ENCODE measurements around the gene UBE2E2.

Gene UBE2E2

DNA sequence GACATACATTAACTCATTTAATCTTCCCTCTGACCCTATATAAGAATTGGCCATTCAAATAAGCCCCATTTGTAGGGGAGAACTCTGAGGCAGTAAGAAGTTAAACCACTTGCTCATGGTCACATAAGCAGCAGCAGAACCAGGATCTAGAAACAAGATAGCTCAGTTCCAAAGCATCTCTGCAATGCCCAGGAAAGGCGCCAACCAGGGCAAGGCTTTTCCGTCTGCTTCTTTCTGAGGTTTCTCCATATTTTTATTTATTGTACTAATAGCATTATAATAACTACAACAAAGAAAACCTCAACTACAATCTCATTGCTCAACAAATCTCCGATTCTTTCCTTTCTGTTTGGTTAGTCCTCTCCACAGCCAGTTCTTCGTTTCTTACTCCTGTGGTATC, 4.3 kb upstream of the UBE2E2 start:
- DNase-seq, result no peak

DNA sequence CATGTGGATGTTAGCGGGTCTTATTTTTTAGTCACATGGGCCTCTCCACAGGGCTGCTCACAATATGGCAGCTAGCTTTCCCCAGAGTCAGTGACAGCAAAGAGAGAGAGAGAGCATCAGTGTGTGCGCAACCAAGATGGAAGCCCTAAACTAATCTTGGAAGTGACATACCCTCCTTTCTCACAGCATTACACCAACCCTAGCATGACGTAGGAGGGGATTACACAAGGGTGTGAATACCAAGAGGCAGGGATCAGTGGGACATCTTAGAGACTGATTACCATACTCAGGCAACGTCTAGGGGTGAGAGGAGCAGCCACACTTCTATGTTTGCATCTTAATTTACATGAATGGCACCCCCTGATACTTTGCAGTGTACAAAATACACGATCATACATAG, 3.5 kb upstream of the UBE2E2 start:
- no peak for DNase-seq

DNA sequence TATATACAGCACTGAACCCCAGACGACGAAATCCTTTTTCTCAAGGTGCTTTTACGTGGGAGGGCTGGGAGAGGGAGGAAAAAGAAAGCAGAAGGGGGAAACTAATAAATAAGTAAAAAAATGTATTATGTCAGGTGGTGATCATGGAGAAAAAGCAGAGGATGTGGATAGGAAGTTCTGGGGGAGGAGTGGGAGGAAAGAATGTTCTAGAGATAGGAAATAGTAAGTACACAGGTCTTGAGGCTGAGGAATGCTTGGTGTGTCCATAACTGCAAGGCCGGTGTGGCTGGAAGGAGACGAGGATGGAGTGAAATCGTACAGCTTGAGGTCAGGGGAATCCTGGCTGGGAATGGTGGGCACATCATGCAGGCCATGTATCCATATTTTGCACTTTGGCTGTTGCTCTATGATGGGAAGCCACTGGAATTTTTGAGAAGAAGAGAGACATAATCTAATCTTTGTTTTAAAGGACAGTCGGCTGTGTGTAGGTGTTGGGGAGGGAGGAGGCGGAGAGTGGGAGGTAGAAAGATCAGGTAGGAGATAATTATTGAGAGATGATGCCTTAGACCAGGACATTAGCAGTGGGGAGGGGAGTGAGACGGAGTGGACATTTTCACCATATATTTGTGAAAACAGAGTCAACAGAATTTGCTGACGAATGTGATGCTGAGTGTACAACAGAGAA, 1.8 kb upstream of the UBE2E2 start:
- DNase-seq, result no peak

DNA sequence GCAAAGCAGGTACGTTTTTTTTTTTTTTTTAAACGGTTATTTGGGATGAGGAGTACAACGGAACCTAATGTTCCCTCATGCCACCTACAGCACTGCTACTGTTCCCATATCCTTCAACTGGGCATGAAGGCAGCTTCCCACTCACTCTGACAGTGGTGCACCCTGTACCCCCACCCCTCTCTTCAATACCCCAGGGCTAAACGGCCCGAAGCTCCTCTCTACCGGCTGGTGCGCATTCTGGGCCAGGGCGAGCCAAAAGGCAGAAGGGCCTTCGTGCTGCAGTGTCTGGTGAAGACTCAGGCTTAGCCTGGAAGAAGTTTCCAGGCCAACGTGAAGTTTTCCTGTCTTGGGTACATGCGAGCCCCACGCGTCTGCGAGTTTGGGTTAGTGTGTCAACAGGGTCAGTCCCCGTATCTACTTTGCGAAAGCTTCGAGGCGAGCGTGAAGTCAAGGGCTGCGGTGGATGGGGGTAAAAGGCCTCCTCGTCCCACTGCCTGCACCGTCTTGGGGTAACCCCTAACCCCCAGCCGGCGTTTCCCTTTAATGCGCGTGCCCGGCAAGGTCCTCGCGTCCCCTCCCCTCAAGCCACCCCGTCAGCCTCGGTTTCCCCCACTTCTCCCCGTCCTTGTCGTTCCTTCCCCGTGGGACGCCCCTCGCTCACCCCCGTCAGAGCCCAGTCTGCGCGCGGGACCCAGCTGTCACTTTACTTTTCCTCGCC, 765 bp upstream of the UBE2E2 start:
- DNase-seq, result no peak

DNA sequence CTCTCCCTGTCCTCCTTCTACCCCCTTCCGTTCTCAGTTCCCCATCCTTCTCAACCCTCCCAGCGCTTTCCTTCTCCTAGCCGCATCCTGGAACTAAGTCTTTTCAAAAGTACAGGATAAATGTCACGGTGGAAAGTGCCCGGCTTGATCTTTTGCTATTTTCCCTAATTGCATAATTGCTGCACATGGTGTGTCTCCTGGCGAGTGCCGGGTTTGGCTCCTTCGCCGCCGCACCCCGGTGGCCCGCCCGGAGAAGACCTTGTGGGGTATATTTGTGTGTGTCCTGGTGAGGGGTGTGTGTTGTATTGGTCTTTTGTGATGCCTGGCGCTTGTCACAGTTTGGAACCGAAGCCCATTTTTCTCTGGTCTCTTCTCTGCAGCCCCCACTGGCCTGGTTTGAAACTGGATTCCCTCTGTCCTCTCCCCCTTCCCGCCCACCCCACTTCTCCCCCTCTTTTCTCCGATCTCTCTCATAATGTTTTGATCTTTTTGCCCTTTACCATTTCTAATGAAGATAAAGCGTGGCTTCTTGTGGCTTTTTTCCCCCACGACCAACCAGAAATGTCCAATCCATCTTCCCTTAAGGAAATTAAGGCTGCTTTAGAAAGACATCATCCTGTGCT, 692 bp downstream of the UBE2E2 start:
- peak; percentile 63 for DNase-seq

DNA sequence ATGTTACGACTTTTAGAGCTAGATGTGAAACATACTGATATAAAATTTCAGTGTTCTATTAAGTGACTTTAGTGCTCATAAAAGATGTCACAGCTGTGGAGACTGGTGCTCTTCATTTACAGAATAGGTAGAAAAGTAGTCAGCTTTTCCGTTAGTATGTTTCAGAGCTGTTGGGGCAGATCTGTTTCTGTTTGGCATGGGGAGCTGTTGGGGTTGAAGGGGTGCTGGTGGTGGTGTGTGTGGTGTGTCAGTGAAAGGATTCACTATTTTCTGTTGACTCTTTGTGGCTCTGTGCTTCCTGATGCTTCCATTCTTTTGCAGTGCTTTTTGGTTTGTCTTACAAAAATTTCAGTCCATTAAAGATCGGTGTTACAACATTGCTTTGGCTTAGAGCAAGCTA, 3.2 kb downstream of the UBE2E2 start:
- no peak for DNase-seq

DNA sequence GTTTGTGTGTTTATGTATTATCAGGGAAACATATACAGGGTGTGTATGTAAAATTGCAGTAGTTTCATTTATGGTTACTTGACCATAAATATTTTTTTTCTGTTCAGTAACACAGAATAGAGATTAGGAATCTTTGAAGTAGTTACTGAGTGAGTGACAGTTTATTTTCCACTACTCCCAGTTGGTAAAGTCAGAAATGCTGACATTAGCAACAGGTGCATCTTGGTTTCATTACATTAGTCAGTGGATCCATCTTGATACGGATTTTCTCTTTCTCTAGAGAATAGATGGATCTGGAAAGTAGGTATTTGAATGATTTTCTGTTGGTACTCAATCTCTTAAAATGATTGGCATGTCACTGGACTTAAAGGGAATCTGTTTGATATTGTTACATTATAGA, 6.0 kb downstream of the UBE2E2 start:
- no peak for DNase-seq

DNA sequence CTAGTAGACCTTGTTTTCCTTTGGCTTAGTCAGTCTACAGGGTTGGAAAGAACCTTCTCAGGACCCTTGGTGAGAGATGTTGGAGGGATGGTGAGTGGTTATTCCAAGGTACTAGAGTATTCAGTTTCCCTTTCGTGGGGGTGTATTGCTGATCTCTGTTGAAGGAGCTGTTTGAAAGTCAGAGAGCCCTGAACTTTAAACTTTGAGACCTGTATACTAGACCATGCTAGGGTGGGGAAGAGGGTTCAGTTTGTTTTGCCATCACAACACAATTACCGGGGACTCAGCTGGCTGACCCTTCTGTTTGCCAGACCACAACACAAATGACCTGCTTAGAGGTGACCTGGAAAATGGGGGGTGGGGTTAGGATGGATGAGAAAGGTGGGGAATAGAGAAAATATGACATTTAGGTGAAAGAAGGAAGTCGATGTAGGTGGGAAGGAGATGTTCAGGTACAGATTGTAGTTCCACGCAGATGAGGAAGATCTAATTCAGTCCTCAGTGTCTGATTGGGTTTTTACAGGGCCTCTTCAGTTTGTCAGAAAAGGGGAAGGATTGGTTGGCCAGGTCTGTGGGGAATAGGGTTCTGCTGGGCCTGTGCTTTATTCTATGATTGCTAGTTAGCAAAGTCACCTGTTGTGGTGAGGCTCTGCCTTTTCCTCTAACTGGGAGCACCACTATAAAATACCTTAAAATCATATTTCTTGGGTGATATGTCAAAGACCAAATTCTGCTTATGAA, 6.8 kb downstream of the UBE2E2 start:
- no peak for DNase-seq

DNA sequence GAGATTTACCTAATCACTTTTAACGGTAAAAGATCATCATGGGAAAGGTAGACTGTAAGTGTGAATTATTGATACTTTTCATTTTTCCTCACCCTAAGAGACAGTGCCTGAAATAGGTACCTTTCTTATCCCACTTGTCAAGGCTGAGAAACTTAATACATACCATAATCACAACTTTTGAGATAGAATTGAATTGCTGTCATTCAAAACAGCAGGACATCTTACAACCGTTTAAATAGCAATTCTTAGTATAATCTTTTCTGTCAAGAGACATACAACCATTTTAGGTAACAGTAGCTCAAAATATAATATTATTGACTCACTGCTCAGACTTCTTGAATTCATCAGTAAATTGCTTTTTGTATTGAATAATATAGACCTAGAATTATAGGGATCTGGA, 10.7 kb downstream of the UBE2E2 start:
- no peak for DNase-seq

DNA sequence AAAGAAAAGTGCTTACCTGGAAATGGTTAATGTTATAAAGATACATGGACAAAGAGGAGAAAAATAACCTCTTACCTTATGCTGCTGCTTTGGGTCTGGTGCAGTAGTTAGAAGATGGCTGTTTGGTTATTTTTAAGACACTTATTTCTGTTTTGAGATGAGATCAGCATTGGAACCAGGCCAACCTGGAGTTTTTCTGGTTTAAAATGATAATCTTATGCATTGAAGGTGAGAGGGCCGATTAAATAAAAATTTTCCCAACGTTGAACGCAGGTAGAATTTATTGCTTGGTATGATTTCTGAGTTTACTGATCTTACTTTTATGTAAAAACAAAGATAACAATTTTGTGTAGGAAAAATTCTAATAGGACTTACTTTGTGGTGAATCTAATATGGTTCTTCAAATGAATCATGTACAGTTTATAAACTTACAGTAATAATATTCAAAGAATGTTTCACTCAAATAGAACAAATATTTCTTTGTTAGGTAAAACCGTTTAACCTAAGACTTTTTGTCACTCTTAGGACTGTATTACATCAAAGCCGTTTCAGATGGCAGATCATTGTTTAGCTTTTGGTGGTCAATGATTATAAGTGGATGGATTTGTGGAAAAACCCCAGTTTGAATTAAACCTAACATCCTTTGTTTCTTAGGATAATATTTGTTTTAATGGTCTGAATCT, 14.9 kb downstream of the UBE2E2 start:
- no peak for DNase-seq

DNA sequence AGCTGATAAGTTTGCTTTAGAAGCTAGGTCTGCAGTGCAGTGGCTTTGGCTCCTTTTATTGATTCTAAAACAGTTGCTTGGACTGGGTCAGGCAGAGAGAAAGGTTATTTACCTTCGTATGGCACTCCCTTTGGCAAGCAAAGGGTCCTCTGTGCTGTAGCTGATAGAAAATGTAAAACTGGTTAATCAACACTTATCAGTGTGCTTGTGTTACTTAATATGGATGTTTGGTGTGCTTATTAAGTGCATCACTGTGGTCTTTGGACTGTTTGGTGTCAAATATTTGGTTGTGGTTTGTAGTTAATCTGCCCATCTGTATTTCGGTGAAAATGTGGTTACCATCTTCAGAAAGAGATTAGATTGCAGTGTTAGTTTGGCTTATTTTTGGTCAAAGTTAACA, 16.0 kb downstream of the UBE2E2 start:
- no peak for DNase-seq

DNA sequence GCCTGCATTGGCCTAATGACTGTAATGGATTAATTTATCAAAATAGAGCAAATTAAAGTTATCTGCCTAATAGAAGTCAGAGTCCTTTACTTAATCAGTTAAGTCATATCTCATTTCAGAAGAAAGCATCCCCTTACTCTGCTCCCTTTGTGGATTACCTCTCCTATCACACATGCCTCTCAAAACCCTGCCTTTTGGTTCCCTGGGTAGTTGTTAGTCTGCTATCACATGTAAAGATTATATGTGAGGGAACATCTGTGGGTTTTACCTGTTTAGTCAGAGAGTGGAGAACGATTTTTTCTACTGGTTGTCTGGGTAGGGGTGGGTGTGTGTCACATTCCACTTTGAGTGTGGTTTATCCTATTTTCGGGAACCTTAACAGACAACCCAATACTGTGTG, 16.4 kb downstream of the UBE2E2 start:
- no peak for DNase-seq

DNA sequence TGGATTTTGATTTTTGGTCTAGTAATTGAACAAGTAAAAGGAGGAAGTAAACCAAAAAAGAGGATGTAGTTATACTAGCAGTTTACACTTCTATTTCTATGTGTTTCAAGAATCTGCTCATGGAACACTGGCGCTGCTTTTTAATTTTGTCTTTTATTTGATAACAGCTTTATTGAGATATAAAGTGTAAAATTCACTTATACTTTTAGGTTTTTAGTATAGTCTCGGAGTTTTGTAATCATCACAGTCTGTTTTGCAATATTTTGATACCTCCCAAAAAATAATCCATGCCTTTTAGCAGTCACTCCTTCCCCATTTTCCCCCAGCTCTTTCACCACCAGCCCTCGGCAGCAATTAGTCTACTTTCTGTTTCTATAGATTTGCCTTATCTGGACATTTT, 18.0 kb downstream of the UBE2E2 start:
- DNase-seq, result no peak

DNA sequence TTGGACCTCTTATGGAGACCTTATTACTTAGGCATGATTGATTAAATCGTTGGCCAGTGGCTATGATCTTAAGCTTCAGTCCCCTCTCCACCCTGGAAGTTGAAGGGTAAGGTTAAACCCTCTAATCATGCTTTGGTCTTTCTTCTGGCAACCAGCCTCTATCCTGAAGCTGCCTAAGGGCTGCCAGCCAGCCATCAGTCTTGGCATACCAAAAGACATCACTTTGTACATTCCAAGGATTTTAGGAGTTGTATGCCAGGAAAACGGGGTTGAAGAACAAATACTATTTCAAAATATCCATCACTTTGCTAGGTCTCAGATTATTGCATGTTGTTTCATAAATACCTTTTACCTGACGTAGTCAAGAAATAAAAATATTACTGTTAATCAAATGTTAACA, 28.9 kb downstream of the UBE2E2 start:
- DNase-seq, result no peak

DNA sequence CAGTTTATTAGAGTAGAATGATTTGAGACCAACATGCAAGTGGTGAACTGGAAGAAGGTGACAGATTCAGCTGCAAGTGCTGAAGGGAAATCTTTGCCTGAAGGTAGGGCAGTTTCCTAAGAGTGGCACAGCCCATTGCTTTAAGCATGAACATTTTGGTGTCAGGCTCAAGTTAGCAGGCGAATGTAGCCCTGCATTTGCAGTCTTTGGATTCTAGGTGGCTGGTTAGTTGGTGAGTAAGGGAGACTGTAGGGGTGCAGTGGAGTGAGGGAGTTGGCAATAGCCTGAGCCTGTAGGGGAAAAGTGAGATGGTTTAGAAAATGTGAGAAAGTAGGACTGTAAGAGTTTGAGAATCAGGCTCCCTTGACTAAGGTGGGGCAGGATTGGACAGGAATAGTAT, 29.7 kb downstream of the UBE2E2 start:
- DNase-seq, result no peak

DNA sequence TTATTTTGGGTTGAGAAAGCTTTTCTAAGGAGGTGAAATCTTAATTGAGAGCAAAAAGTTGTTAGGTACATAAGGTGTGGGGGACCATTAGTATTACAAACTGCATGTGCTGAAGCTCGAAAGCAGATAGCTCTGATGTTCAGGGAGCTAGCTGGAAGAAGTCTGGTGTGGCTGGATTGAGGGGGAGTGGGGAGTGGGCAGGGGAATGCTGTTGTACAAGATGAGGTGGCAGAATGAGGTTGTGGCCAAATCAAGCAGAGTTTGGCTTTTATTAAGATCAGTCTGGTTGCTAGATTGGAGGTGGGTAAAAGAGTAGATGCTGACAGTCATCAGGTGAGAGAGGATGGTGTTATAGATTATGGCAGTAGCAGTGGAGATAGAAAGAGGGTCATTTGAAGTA, 32.1 kb downstream of the UBE2E2 start:
- DNase-seq, result no peak

DNA sequence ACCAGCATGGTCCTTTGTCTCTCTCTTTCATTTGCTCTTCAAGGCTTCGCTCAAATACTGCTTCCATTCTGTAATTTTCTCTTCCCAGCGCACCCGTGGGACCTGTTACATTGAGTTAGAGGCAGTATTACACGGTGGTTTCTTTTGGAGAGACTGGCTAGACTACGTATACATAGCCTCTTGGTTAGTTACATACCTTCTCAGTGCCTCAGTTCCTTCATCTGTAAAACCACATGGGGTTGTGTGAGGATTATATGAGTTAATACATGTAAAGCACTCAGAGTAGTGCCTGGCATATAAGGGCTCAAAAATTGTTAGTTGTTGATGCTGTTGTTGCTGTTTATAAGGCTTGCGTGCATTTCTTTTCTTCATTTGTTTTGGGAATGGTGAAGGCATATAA, 33.8 kb downstream of the UBE2E2 start:
- DNase-seq, result no peak

DNA sequence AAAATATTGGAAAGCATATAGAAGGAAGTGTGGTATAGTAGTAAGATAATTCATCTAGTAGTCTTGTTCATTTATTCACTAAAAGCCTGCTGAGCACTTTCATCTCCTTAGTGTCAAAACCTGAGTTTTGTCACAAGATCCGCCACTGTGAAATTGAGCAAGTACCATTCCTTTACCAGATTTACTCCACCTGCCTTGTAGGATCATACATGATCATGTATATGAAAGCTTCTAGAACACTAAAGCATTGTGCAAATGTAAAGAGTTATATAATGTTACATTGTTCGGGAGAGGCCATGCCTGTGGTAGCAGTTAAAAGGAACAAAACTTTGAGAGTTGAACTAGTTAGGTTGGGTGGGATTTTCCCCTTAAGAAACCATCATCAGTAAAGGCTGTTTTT, 35.0 kb downstream of the UBE2E2 start:
- no peak for DNase-seq

DNA sequence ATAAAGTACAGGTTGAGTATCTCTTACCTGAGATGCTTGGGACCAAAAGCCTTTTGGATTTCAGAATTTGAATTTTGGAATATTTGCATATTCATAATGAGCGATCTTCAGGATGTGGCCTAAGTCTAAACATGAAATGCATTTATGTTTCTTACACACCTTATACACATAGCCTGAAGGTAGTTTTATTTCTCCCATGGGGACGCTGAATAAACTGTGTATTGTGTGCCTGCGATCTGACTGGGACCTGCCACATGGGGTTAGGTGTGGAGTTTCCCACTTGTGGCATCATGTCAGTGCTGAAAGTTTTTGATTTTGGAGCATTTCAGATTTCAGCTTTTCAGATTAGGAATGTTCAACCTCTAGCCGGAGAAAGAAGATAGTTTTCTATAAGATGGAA, 35.5 kb downstream of the UBE2E2 start:
- no peak for DNase-seq

DNA sequence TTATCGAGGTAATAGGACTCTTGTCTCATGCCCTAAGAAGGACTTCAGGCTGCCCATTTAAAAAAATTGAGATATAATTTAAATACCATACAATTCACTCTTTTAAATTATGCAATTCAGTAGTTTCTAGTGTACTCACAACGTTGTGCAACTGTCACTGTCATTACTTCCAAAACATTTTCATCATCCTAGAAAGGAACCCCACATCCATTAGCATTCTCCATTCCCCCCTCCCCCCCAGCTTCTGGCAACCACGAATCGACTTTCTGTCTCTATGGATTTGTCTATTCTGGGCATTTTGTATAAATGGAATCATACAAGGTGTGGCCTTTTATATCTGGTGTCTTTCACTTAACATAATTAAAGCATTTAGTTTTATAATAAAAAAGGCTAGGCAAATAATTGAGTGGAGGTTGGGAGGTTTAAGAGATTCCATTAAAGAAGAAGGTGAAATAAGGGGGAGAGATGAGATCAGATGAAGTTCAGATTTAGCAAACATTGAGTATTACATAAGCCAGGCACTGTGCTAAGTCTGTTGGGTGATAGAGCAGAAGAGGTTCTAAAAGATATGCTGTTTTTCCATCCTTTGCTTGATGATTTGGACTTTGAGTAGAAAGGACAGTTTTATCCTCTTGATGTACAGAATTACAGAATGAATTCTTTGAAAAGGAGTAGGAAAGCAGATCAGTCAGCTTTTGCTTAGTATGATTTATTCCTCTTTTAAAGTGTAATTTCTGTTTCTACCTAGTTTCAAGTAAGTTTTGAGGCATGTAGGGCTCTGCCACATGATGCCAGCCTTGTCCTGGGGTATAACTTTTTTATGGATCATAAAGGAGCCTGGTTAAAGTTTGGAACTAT, 36.3 kb downstream of the UBE2E2 start:
- DNase-seq, result no peak

DNA sequence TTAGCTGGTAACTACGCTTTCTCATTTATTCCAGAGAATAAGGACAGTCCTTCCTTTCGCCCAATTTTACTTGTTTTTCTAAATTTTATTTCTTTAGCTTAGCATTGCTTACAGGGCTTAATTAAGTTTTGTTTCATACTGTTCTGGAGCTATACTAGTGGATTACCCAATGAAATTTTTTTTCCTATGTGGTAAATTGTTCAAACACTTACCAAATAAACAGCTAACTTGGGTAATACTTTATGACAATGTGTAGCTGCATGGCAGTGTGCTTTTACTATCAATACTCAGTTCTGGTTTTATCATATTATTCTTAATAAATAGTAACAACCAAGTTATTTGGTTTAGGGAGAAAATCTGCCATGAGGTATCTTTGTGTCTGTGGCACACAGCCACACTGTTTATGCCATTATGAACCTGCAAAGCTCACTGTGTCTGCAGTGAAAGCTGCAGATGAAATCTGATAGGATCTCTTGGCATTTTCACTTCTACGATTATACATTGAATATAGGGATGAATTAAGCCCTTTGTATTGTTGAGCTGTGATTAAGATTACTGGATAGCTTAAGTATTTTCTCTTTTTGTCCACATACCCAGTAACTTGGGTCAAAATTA, 37.2 kb downstream of the UBE2E2 start:
- DNase-seq, result no peak

DNA sequence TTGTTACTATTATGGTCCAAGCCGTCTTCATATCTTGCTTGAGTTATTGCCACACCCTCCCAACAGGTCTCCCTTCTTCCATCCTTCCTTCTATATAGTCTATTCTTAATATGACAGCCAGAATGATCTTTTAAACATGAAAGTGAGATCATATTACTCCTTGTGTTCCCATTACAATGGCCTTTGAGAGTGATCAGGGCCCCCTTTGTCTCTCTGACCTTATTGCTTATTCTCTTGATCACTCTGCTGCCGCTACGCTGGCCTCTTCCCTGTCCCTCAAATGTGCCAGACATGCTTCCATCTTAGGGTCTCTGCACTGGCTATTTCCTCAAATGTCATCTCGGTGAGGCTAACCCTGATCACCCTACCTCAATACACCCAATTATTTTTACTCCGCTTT, 38.1 kb downstream of the UBE2E2 start:
- no peak for DNase-seq
